Uterus (tissue), 2 donors: Measurements from ENCODE around the gene WWOX.
"Not testable (repeated sequence)": the region's sequence is repeated elsewhere in the genome, so short reads cannot be mapped to it uniquely, and the experiment has no call there.

ENCODE experiments used
- POLR2A ChIP-seq, 2 donors: fragments of 450-650 bp; IDR thresholded peaks; one replicate each; pipeline ENCODE4 v1.6.1; 2016; ENCODE audit warnings: antibody characterized with exemption in 2 of 2, mild to moderate bottlenecking in 1 of 2, moderate library complexity in 1 of 2
- TF ChIP-seq, protein P1 (sequence below), 4 experiments: fragments of 200-600 bp in 2 of 4; fragments of 450-650 bp in 2 of 4; sonication (generic) in 2 of 4; IDR thresholded peaks; one replicate each; pipeline ENCODE4 v1.5.1; 2016 to 2019; ENCODE audit warnings: antibody characterized with exemption in 4 of 4, mild to moderate bottlenecking in 2 of 4, moderate library complexity in 1 of 4

GRCh38 chr16:78691746-78692145 is 592.3 kb downstream of the WWOX start:
- TF ChIP-seq, protein P1, sequence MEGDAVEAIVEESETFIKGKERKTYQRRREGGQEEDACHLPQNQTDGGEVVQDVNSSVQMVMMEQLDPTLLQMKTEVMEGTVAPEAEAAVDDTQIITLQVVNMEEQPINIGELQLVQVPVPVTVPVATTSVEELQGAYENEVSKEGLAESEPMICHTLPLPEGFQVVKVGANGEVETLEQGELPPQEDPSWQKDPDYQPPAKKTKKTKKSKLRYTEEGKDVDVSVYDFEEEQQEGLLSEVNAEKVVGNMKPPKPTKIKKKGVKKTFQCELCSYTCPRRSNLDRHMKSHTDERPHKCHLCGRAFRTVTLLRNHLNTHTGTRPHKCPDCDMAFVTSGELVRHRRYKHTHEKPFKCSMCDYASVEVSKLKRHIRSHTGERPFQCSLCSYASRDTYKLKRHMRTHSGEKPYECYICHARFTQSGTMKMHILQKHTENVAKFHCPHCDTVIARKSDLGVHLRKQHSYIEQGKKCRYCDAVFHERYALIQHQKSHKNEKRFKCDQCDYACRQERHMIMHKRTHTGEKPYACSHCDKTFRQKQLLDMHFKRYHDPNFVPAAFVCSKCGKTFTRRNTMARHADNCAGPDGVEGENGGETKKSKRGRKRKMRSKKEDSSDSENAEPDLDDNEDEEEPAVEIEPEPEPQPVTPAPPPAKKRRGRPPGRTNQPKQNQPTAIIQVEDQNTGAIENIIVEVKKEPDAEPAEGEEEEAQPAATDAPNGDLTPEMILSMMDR (IDR thresholded peaks at IDR 0.05), result not testable (repeated sequence)
- not testable (repeated sequence) for TF ChIP-seq POLR2A (IDR thresholded peaks at IDR 0.05)
